Transverse colon (tissue), 4 donors: ENCODE data around the gene LPCAT3. TPM values are rescaled to one million over a fixed set of nuclear protein-coding genes. Genes with fewer than 3 reads are reported as not detected.

Experiments
- DNase-seq: peaks from one replicate; pipeline ENCODE4 v3.0.0-alpha.2; 2019
- H3K27ac ChIP-seq, 4 donors: fragments of 200-600 bp; sonication (generic); 2 replicates each; pipeline ENCODE4 v1.5.1; 2016 to 2018; ENCODE audit warnings: inconsistent platforms in 4 of 4
- H3K27me3 ChIP-seq: fragments of 200-600 bp; sonication (generic); 2 replicates; pipeline ENCODE4 v1.5.1; 2017; ENCODE audit warnings: inconsistent platforms
- H3K36me3 ChIP-seq, 4 donors: fragments of 200-600 bp; sonication (generic); 2 replicates each; pipeline ENCODE4 v1.5.1; 2017 to 2019; ENCODE audit warnings: inconsistent platforms in 4 of 4
- H3K4me1 ChIP-seq, 4 donors: fragments of 200-600 bp; sonication (generic); 2 replicates each; pipeline ENCODE4 v1.5.1; 2017 to 2020; ENCODE audit warnings: inconsistent platforms in 4 of 4
- H3K4me3 ChIP-seq, 4 donors: fragments of 200-600 bp; sonication (generic); 1 replicate in 1 of 4; 2 replicates in 3 of 4; pipeline versions ENCODE4 v1.5.1 to v1.6.1; 2017 to 2019; ENCODE audit warnings: inconsistent platforms in 4 of 4
- H3K9me3 ChIP-seq, 2 donors: fragments of 200-600 bp; sonication (generic); 2 replicates each; pipeline ENCODE4 v1.5.1; 2017 to 2019; ENCODE audit warnings: inconsistent platforms in 2 of 2
- CTCF ChIP-seq, 5 experiments: fragments of 200-600 bp in 3 of 5; fragments of 450-650 bp in 2 of 5; sonication (generic) in 3 of 5; IDR thresholded peaks; 1 replicate in 2 of 5; 2 replicates in 3 of 5; pipeline ENCODE4 v1.5.1; 2016 to 2017; ENCODE audit warnings: antibody characterized with exemption in 5 of 5, inconsistent platforms in 3 of 5, mild to moderate bottlenecking in 2 of 5, moderate library complexity in 1 of 5
- EP300 ChIP-seq: sonication (generic); formaldehyde crosslinking; IDR thresholded peaks from one replicate; pipeline ENCODE4 v1.6.1; 2017; ENCODE audit warnings: antibody characterized with exemption, low read depth
- POLR2A ChIP-seq: fragments of 450-650 bp; IDR thresholded peaks from one replicate; pipeline ENCODE4 v1.6.1; 2016; ENCODE audit warnings: antibody characterized with exemption, mild to moderate bottlenecking, moderate library complexity
- POLR2AphosphoS5 ChIP-seq, 3 donors: sonication (generic); formaldehyde crosslinking; IDR thresholded peaks; one replicate each; pipeline ENCODE4 v1.6.1; 2016; ENCODE audit warnings: antibody characterized with exemption in 3 of 3
- WGBS, 2 donors: methylation state at CpG; one replicate each; pipeline ENCODE4 v1.1.5; 2018; ENCODE audit warnings: low coverage in 1 of 2; 5-methylcytosine and 5-hydroxymethylcytosine counted together
- in situ Hi-C, 4 donors: fragments of 200-750 bp; cut with MboI; loops; one replicate each; pipeline versions ENCODE4 v1.15.0 to v1.15.1; 2017; ENCODE audit warnings: low sequenced_read_pairs in 3 of 4, low pct_ligation_motif_present in 1 of 4, low pct_unique_long_range_greater_than_20kb in 1 of 4
- intact Hi-C: fragments of 100-400 bp; cut with DNase I; formaldehyde crosslinking; loops from one replicate; pipeline ENCODE4 v1.15.1; 2023; ENCODE audit warnings: low total_unique reads
- total RNA-seq, 4 donors: library from RNA; depleted of rRNA; stranded (reverse); fragments of >200 nt; gene quantifications; one replicate each; pipeline ENCODE4 v1.1.0, GENCODE V29; 2016

Gene LPCAT3
- total RNA-seq, 4 donors from 2014 or later = 56.1 to 271 (median 111) TPM

GRCh38 chr12:7026854-7027253, 8.6 kb upstream of the LPCAT3 start:
- Histone ChIP-seq H3K4me3 (no peak overlapping the region), H3K4me1 (no peaks in the 10 kb centered on the region), H3K36me3 (no peaks in the 10 kb centered on the region), H3K27ac (no peak overlapping the region), H3K9me3 (no peaks in the 10 kb centered on the region), H3K27me3 (no peaks in the 10 kb centered on the region)
- intact Hi-C loops = no loop called here
- no peak for DNase-seq
- in situ Hi-C loops = no loop called here
- WGBS, 2 donors = 75 to 86% methylated on average over 1 of the region's 1 CpG
- no peak for TF ChIP-seq EP300
- TF ChIP-seq CTCF (IDR thresholded peaks at IDR 0.05) = no peak
- no peak for TF ChIP-seq POLR2AphosphoS5 (IDR thresholded peaks at IDR 0.05)
- TF ChIP-seq POLR2A = no peak

GRCh38 chr12:7023114-7023513, 4.8 kb upstream of the LPCAT3 start:
- Histone ChIP-seq H3K27me3 (no peaks in the 10 kb centered on the region), H3K4me3 (no peak overlapping the region), H3K4me1 (peaks cover 0 to 6% (median 5%) of the 10 kb centered on the region in 4 donors), H3K36me3 (no peaks in the 10 kb centered on the region), H3K9me3 (no peaks in the 10 kb centered on the region), H3K27ac (no peak overlapping the region)
- DNase-seq = no peak
- no peak for TF ChIP-seq POLR2AphosphoS5 (IDR thresholded peaks at IDR 0.05)
- TF ChIP-seq EP300 = no peak
- in situ Hi-C loops (no loop called here), intact Hi-C loops (no loop called here)
- 83 to 89% methylated on average over 1 to 3 of the region's 3 CpGs for WGBS, 2 donors

- H3K9me3 ChIP-seq = no peaks in the 10 kb centered on the region
- in situ Hi-C loops (no loop called here), intact Hi-C loops (no loop called here)
- no peaks in the 10 kb centered on the region for H3K27me3 ChIP-seq
- H3K4me3 ChIP-seq = no peak overlapping the region
- no peak for TF ChIP-seq POLR2AphosphoS5 (IDR thresholded peaks at IDR 0.05)
- no peak for TF ChIP-seq POLR2A
- peaks cover 0 to 15% (median 12%) of the 10 kb centered on the region in 4 donors for H3K4me1 ChIP-seq
- no peak overlapping the region for H3K27ac ChIP-seq
- no peaks in the 10 kb centered on the region for H3K36me3 ChIP-seq
- WGBS, 2 donors = 70 to 79% methylated on average over 3 to 5 of the region's 5 CpGs
- DNase-seq = no peak
Observed at GRCh38 chr12:7021956-7022355, 3.7 kb upstream of the LPCAT3 start.

GRCh38 chr12:7019043-7019569, 830 bp upstream of the LPCAT3 start:
- intact Hi-C loops = no loop called here
- in situ Hi-C loops = no loop called here
- Histone ChIP-seq H3K27ac (peak overlapping the region; percentile 92 to 96 (median 94)), H3K27me3 (no peaks in the 10 kb centered on the region), H3K4me1 (peaks cover 0 to 32% (median 28%) of the 10 kb centered on the region in 4 donors), H3K9me3 (no peaks in the 10 kb centered on the region), H3K36me3 (no peaks in the 10 kb centered on the region), H3K4me3 (peak overlapping the region in 3 of 4 donors; percentile 57 to 82 (median 81))
- TF ChIP-seq CTCF (IDR thresholded peaks at IDR 0.05) (peak in 1 of 5 experiments; percentile 3), EP300 (no peak)
- no peak for DNase-seq
- 3 to 8% methylated on average over 6 of the region's 6 CpGs for WGBS, 2 donors

- intact Hi-C loops = no loop called here
Observed at GRCh38 chr12:7017870-7018349, 366 bp downstream of the LPCAT3 start.

More at GRCh38 chr12:7017870-7018349, 366 bp downstream of the LPCAT3 start:
- peak overlapping the region; percentile 53 to 82 (median 69) for H3K4me3 ChIP-seq
- TF ChIP-seq POLR2AphosphoS5 (IDR thresholded peaks at IDR 0.05) = no peak
- no peak for TF ChIP-seq CTCF (IDR thresholded peaks at IDR 0.05)
- no peak for TF ChIP-seq EP300
- no peak for TF ChIP-seq POLR2A
- WGBS, 2 donors = 0% methylated on average over 8 to 19 of the region's 25 CpGs
- in situ Hi-C loops = no loop called here
- H3K36me3 ChIP-seq = no peaks in the 10 kb centered on the region
- H3K9me3 ChIP-seq = no peaks in the 10 kb centered on the region
- peak; percentile 50 for DNase-seq
- peaks cover 0 to 32% (median 28%) of the 10 kb centered on the region in 4 donors for H3K4me1 ChIP-seq
- peak overlapping the region; percentile 92 to 96 (median 94) for H3K27ac ChIP-seq
- no peaks in the 10 kb centered on the region for H3K27me3 ChIP-seq
